Measurements from ENCODE around the gene USF2. TPM values are rescaled to one million over a fixed set of nuclear protein-coding genes. Genes with fewer than 3 reads are reported as not detected.
"Not testable (repeated sequence)": the region's sequence is repeated elsewhere in the genome, so short reads cannot be mapped to it uniquely, and the experiment has no call there.

USF2 gene
- total and polyA plus RNA-seq, 10 of the 15 experiments (the other 5 are each of a cell fraction or from before 2014, with no cell fraction given), result 0.56 to 157 (median 65.5) TPM

GRCh38 chr19:35236638-35237400 lies 31.9 kb upstream of the USF2 start:
- ATAC-seq, result peak; percentile 64

GRCh38 chr19:35239597-35239996 lies 29.2 kb upstream of the USF2 start:
- H3K4me2 ChIP-seq (ENCODE audit: control insufficient read depth, insufficient read depth), result peak overlapping the region; percentile 81; the same call in 1 of the 2 replicates
- ATAC-seq; H3K9ac ChIP-seq (ENCODE audit: control insufficient read depth, insufficient read depth, low read length); H3K4me3 ChIP-seq; intact Hi-C loops (cut with micrococcal nuclease; ENCODE audit: unreplicated experiment); H3K27me3 ChIP-seq (replicated peaks in 1 of 2; ENCODE audit: control insufficient read depth in 2 of 2, insufficient read depth in 2 of 2, low read length in 1 of 2); FAIRE-seq; H3K9me3 ChIP-seq (replicated peaks; ENCODE audit: control insufficient read depth, insufficient read depth, low read length); BruUV-seq (replicated peaks); RAD21 ChIA-PET (ENCODE audit: unreplicated experiment); H4K20me1 ChIP-seq (ENCODE audit: control insufficient read depth, insufficient read depth); H3K36me3 ChIP-seq (ENCODE audit: control insufficient read depth in 2 of 2, insufficient read depth in 2 of 2, low read length in 1 of 2); H3K79me2 ChIP-seq (ENCODE audit: control insufficient read depth, insufficient read depth, low read length); DNase-seq (ENCODE audit: low read depth, low spot score); in situ Hi-C loops (cut with MboI); H3K27ac ChIP-seq (ENCODE audit: control insufficient read depth, insufficient read depth); H2AFZ ChIP-seq (ENCODE audit: control insufficient read depth, low read depth, low read length); H3K4me1 ChIP-seq (ENCODE audit: control insufficient read depth, insufficient read depth, low read length): not testable (repeated sequence)
- ChIA-PET SMC1A (ENCODE audit: uncharacterized antibody, unreplicated experiment) (interaction anchor here (1.1 to 2.0 kb wide), 3 partner anchors 22 to 36 kb away, joined by 3 to 5 read pairs (median 4); no protein-coding TSS in a partner anchor), CTCF (interaction anchor here (0.9 to 2.4 kb wide), 2 partner anchors 98 to 281 kb away, joined by 3 to 5 read pairs; no protein-coding TSS in a partner anchor), POLR2A (interaction anchor here (0.6 kb wide), 1 partner anchor 464 kb away, joined by 3 read pairs; no protein-coding TSS in a partner anchor)
- WGBS (ENCODE audit: insufficient coverage, insufficient replicate concordance, low lambda C conversion rate, missing lambda C conversion rate), result 30% methylated on average over 1 of the region's 1 CpG

More at GRCh38 chr19:35236638-35237400, 31.9 kb upstream of the USF2 start:
- WGBS (ENCODE audit: insufficient coverage, insufficient replicate concordance, low lambda C conversion rate, missing lambda C conversion rate), result 50% methylated on average over 6 of the region's 6 CpGs
- RAD21 ChIA-PET (ENCODE audit: unreplicated experiment), result interaction anchor here (0.9 to 1.8 kb wide), 6 partner anchors 28 to 258 kb away, joined by 3 to 6 read pairs (median 3); no protein-coding TSS in a partner anchor
- DNase-seq (ENCODE audit: low read depth, low spot score) (no peak), FAIRE-seq (no peak)
- in situ Hi-C loops (cut with MboI), result no loop called here
- intact Hi-C loops (cut with micrococcal nuclease; ENCODE audit: unreplicated experiment), result no loop called here
- Histone ChIP-seq H4K20me1 (ENCODE audit: control insufficient read depth, insufficient read depth) (no peaks in the 10 kb centered on the region), H3K4me3 (no peak overlapping the region), H2AFZ (ENCODE audit: control insufficient read depth, low read depth, low read length) (no peak overlapping the region), H3K9ac (ENCODE audit: control insufficient read depth, insufficient read depth, low read length) (no peak overlapping the region), H3K27ac (ENCODE audit: control insufficient read depth, insufficient read depth) (no peak overlapping the region), H3K9me3 (replicated peaks; ENCODE audit: control insufficient read depth, insufficient read depth, low read length) (peaks cover 3% of the 10 kb centered on the region; the same call in 1 of the 3 replicates), H3K36me3 (ENCODE audit: control insufficient read depth in 2 of 2, insufficient read depth in 2 of 2, low read length in 1 of 2) (no peaks in the 10 kb centered on the region), H3K4me1 (ENCODE audit: control insufficient read depth, insufficient read depth, low read length) (peaks cover 7% of the 10 kb centered on the region; the same call in 1 of the 2 replicates), H3K79me2 (ENCODE audit: control insufficient read depth, insufficient read depth, low read length) (no peaks in the 10 kb centered on the region), H3K4me2 (ENCODE audit: control insufficient read depth, insufficient read depth) (no peak overlapping the region), H3K27me3 (replicated peaks in 1 of 2; ENCODE audit: control insufficient read depth in 2 of 2, insufficient read depth in 2 of 2, low read length in 1 of 2) (no peaks in the 10 kb centered on the region)
- no TSS peak for BruUV-seq (replicated peaks)
- POLR2A ChIA-PET, result interaction anchor here (0.7 to 1.1 kb wide), 4 partner anchors 34 to 279 kb away, joined by 3 to 8 read pairs (median 3); partner anchors contain the start of gene FXYD5
- TF ChIP-seq HDAC2 (IDR thresholded peaks at IDR 0.05) (no peak), RAD21 (IDR thresholded peaks at IDR 0.05; ENCODE audit: insufficient read depth, low read depth, low read length) (peak; percentile 8; the same call in 1 of the 2 replicates), POLR2AphosphoS5 (IDR thresholded peaks at IDR 0.05; ENCODE audit: low read length) (no peak), NR2C2 (IDR thresholded peaks at IDR 0.05; ENCODE audit: borderline replicate concordance, control insufficient read depth, insufficient read length, low read depth) (no peak), ATF3 (IDR thresholded peaks at IDR 0.05; ENCODE audit: borderline replicate concordance, extremely low read depth, low read depth, low read length) (no peak), CREB1 (IDR thresholded peaks at IDR 0.05; ENCODE audit: low read depth) (peak; percentile 55; the same call in 1 of the 2 replicates), NRF1 (conservative IDR thresholded peaks at IDR 0.05; ENCODE audit: low read depth, low read length) (no peak), RFX5 (IDR thresholded peaks at IDR 0.05; ENCODE audit: low read depth, low read length) (peak; percentile 88), CTCF (IDR thresholded peaks at IDR 0.05 in 2 of 3, conservative IDR thresholded peaks at IDR 0.05 in 1 of 3; ENCODE audit: control insufficient read depth in 2 of 3, extremely low read depth in 1 of 3, insufficient read depth in 1 of 3, low read depth in 3 of 3, low read length in 3 of 3) (peak in 2 of 3 experiments; percentile 24 to 25; a peak in 4 of 6 replicates)
- CTCF ChIA-PET, result interaction anchor here (1.0 to 1.3 kb wide), 6 partner anchors 29 to 312 kb away, joined by 3 to 5 read pairs (median 3); partner anchors contain the start of gene FXYD7
- SMC1A ChIA-PET (ENCODE audit: uncharacterized antibody, unreplicated experiment), result interaction anchor here (0.7 to 1.1 kb wide), 7 partner anchors 11 to 95 kb away, joined by 3 to 4 read pairs (median 3); no protein-coding TSS in a partner anchor
